HCT116 (cell line): ENCODE data around the gene HOTAIR. TPM values are rescaled to one million over a fixed set of nuclear protein-coding genes. Genes with fewer than 3 reads are reported as not detected.

Experiments
- CTCF ChIP-seq, 3 experiments: fragments of 200-600 bp in 1 of 3; sonication (generic) in 1 of 3; IDR thresholded peaks in 2 of 3; conservative IDR thresholded peaks in 1 of 3; 2 replicates each; pipeline ENCODE4 v1.5.1; 2012 to 2017; ENCODE audit warnings: low read depth in 2 of 3, low read length in 2 of 3, antibody characterized with exemption in 1 of 3, borderline replicate concordance in 1 of 3, control low read depth in 1 of 3, mild to moderate bottlenecking in 1 of 3, mixed read lengths in 1 of 3, mixed run types in 1 of 3, moderate library complexity in 1 of 3; ENCODE audit not compliant: insufficient read depth in 1 of 3
- YY1 ChIP-seq: IDR thresholded peaks from 2 replicates; pipeline ENCODE4 v1.6.1; 2011; ENCODE audit warnings: low read length, low read depth, moderate library complexity, mild to moderate bottlenecking; ENCODE audit not compliant: insufficient replicate concordance; ENCODE audit errors: extremely low read depth
- microRNA counts: library from miRNA; unstranded; fragments of <30 nt; microRNA quantifications from one replicate; lab custom pipeline; 2015
- microRNA-seq: library from miRNA; unstranded; fragments of <30 nt; microRNA quantifications from one replicate; pipeline ENCODE4, GENCODE V29; 2016; ENCODE audit warnings: borderline number of aligned reads
- total RNA-seq: library from RNA; stranded (reverse); gene quantifications from one replicate; pipeline ENCODE4 v1.2.1, GENCODE V29; 2021; ENCODE audit not compliant: unreplicated experiment

HOTAIR gene
- total RNA-seq, 1 experiment from 2014 or later = 0.25 TPM

- TF ChIP-seq YY1 = no peak
- no peak for TF ChIP-seq CTCF (IDR thresholded peaks at IDR 0.05 in 2 of 3, conservative IDR thresholded peaks at IDR 0.05 in 1 of 3; ENCODE audit: borderline replicate concordance in 1 of 3, insufficient read depth in 1 of 3, low read depth in 2 of 3, low read length in 2 of 3)
Observed at GRCh38 chr12:53916788-53917655, 57.7 kb downstream of the HOTAIR start (continued).

MicroRNAs within 50 kb of the gene (microRNA counts, 767-probe panel; counts per million panel counts)
- microRNA hsa-miR-196a-5p (lab: Ali Mortazavi, UCI) = not detected

Small RNA genes lying within 50 kb of the gene (microRNA-seq; reads per million reads assigned to microRNA genes)
- gene MIR196A2 = 599 reads per million, percentile 78 among the genes with 10 or more reads in this experiment

Other genes with a start within 250 kb of the HOTAIR start
- gene CALCOCO1, start 247.5 kb downstream of the HOTAIR start, total RNA-seq = 42.6 TPM
- gene CISTR, start 223.0 kb downstream of the HOTAIR start, total RNA-seq = not detected
- gene HOXC13, start 36.1 kb downstream of the HOTAIR start, total RNA-seq = 3.8 TPM
- gene HOXC12, start 20.1 kb downstream of the HOTAIR start, total RNA-seq = not detected
- gene HOXC11, start 1.8 kb downstream of the HOTAIR start, total RNA-seq = 0.22 TPM
- gene HOXC10, start 10.2 kb upstream of the HOTAIR start, total RNA-seq = 3.8 TPM
- gene HOXC9, start 25.2 kb upstream of the HOTAIR start, total RNA-seq = 11.3 TPM
- gene HOXC8, start 34.0 kb upstream of the HOTAIR start, total RNA-seq = 0.98 TPM
- 3.1 TPM for gene HOXC6, start 53.5 kb upstream of the HOTAIR start, total RNA-seq
- 1.1 TPM for gene HOXC5, start 58.1 kb upstream of the HOTAIR start, total RNA-seq
- 1.5 TPM for gene HOXC4, start 78.9 kb upstream of the HOTAIR start, total RNA-seq
- 43.6 TPM for gene SMUG1, start 214.0 kb upstream of the HOTAIR start, total RNA-seq